ENCODE data around the gene COL23A1. TPM values are rescaled to one million over a fixed set of nuclear protein-coding genes. Genes with fewer than 3 reads are reported as not detected.

The COL23A1 gene
- total and polyA plus RNA-seq, 4 donors = 0.76 to 4.4 (median 1.3) TPM

DNA sequence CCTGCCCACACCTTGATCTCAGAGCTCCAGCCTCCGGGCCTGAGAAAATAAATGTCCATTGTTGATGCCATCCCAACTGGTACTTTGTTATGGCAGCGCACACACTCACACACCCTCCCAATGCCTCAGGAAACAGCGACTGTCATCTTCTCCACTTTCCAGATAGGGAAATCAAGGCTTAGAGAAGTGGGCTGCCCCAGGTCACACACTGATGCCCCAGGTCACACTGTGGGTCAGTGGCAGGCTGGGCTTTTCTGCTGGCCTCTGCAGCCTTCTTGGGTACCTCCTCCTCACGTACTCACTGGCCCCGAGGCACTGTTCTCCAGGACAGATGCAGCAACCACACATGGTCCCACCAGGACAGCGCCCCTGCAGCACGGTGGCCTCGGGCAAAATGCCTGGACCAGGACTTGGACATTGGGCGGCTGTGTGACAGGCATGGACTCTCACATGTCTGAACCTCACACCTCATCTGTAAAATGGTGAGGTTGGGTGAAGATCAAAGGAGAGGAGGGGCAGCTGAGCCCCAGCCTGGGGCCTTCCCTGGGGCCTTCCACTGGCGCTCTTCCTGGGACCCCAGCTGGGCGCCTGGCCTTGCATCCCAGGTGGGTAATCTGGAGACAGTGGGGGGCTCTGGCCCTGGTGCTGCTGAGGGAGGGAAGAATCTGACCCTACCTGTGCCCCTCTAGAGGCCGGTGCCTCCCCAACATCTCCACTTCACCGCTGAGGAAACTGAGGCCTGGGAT is 156.0 kb downstream of the COL23A1 start:
- DNase-seq = no peak
- WGBS, 2 donors = 91 to 96% methylated on average over 13 of the region's 13 CpGs
- ATAC-seq (ENCODE audit: insufficient read depth, low FRiP score) = no peak

DNA sequence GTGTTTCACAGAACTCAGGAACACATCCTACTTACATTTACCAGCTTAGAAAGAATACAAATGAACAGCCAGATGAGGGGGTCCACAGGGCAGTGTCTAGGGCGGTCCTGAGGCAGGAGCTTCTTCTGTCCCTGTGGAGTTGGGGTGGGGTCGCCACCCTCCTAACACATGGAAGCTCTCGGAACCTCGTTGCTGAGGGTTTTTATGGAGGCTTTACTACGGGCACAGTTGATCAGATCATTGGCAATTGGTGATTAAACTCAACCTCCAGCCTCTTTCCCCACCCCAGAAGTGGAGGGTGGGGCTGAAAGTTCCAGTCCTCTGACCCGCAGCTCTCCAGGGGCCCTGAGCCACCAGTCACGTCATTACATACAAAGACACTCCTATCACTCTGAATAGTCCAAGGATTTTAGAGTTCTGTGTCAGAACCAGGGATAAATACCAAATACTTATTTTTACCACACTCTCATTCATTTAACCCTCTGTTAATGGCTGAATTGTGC is 156.9 kb downstream of the COL23A1 start:
- no peak overlapping the region for H3K9ac ChIP-seq (ENCODE audit: insufficient read depth in 1 of 2, low read length in 2 of 2)
- peaks cover 0 to 57% (median 24%) of the 10 kb centered on the region in 5 donors for H3K4me1 ChIP-seq (ENCODE audit: control insufficient read depth in 5 of 5, insufficient read depth in 5 of 5, low read length in 5 of 5)
- no peaks in the 10 kb centered on the region for H3K9me3 ChIP-seq (ENCODE audit: control insufficient read depth in 4 of 4, insufficient read depth in 3 of 4, low read length in 3 of 4)
- no peak overlapping the region for H3K27ac ChIP-seq (ENCODE audit: low read depth in 1 of 2, low read length in 1 of 2)
- ATAC-seq (ENCODE audit: insufficient read depth, low FRiP score) = no peak
- DNase-seq = no peak
- TF ChIP-seq, protein P1, sequence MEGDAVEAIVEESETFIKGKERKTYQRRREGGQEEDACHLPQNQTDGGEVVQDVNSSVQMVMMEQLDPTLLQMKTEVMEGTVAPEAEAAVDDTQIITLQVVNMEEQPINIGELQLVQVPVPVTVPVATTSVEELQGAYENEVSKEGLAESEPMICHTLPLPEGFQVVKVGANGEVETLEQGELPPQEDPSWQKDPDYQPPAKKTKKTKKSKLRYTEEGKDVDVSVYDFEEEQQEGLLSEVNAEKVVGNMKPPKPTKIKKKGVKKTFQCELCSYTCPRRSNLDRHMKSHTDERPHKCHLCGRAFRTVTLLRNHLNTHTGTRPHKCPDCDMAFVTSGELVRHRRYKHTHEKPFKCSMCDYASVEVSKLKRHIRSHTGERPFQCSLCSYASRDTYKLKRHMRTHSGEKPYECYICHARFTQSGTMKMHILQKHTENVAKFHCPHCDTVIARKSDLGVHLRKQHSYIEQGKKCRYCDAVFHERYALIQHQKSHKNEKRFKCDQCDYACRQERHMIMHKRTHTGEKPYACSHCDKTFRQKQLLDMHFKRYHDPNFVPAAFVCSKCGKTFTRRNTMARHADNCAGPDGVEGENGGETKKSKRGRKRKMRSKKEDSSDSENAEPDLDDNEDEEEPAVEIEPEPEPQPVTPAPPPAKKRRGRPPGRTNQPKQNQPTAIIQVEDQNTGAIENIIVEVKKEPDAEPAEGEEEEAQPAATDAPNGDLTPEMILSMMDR (IDR thresholded peaks at IDR 0.05; ENCODE audit: control extremely low read depth, extremely low read depth) = no peak
- 90 to 91% methylated on average over 7 of the region's 7 CpGs for WGBS, 2 donors
- no peaks in the 10 kb centered on the region for H3K36me3 ChIP-seq (ENCODE audit: control insufficient read depth in 4 of 4, insufficient read depth in 4 of 4, low read length in 4 of 4)
- no peaks in the 10 kb centered on the region for H3K27me3 ChIP-seq (ENCODE audit: control insufficient read depth in 3 of 3, insufficient read depth in 3 of 3, low read length in 2 of 3)
- H3K4me3 ChIP-seq = no peak overlapping the region

More for the DNA sequence above, 156.0 kb downstream of the COL23A1 start:
- Histone ChIP-seq H3K36me3 (ENCODE audit: control insufficient read depth in 4 of 4, insufficient read depth in 4 of 4, low read length in 4 of 4) (no peaks in the 10 kb centered on the region), H3K4me3 (no peak overlapping the region), H3K9ac (ENCODE audit: insufficient read depth in 1 of 2, low read length in 2 of 2) (no peak overlapping the region), H3K27me3 (ENCODE audit: control insufficient read depth in 3 of 3, insufficient read depth in 3 of 3, low read length in 2 of 3) (no peaks in the 10 kb centered on the region), H3K9me3 (ENCODE audit: control insufficient read depth in 4 of 4, insufficient read depth in 3 of 4, low read length in 3 of 4) (no peaks in the 10 kb centered on the region), H3K27ac (ENCODE audit: low read depth in 1 of 2, low read length in 1 of 2) (no peak overlapping the region), H3K4me1 (ENCODE audit: control insufficient read depth in 5 of 5, insufficient read depth in 5 of 5, low read length in 5 of 5) (peaks cover 0 to 51% (median 16%) of the 10 kb centered on the region in 5 donors)
- TF ChIP-seq, protein P1 (IDR thresholded peaks at IDR 0.05; ENCODE audit: control extremely low read depth, extremely low read depth) = no peak

DNA sequence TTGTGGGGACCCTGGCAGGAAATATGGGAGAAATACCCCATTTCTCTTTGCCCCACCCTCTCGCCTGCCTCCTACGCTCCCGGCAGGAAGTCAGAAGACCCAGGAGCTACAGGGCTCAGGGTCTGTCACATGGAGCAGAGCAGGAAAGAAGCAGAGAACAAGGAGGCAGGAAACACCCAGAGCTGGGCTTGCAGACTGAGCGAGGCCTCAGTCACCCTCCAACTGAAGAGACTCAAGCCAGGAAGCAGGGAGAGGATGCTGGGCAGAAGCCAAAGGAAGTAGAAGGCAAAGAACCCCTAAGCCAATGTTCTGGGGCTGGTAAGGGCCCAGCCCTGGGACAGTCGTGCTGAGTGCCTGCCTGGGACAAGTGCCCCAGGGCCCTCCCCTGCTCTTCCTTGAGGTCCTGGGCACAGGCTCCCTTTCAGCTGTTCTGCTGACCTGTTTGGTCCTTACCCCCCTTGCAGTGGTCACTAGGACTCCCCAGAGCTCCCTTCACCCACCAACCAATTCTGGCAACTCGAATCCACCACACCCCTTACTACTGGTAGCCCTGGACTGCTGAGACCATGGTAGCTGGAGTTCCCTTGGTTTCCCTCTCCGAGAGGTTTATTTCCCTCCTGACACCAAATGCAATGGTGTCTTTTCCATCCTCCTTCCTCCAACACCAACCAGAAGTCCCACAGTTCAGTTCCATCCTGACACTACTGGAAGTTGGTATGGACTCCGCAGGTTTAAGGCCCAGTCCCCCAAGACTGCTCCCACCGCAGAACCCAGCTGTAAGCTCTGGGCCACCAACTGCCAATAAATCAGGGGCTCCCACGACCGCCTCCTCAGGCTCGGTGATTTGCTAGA is 157.5 kb downstream of the COL23A1 start:
- Histone ChIP-seq H3K36me3 (ENCODE audit: control insufficient read depth in 4 of 4, insufficient read depth in 4 of 4, low read length in 4 of 4) (no peaks in the 10 kb centered on the region), H3K9ac (ENCODE audit: insufficient read depth in 1 of 2, low read length in 2 of 2) (no peak overlapping the region), H3K27ac (ENCODE audit: low read depth in 1 of 2, low read length in 1 of 2) (no peak overlapping the region), H3K4me3 (no peak overlapping the region), H3K4me1 (ENCODE audit: control insufficient read depth in 5 of 5, insufficient read depth in 5 of 5, low read length in 5 of 5) (peaks cover 0 to 63% (median 30%) of the 10 kb centered on the region in 5 donors), H3K27me3 (ENCODE audit: control insufficient read depth in 3 of 3, insufficient read depth in 3 of 3, low read length in 2 of 3) (no peaks in the 10 kb centered on the region), H3K9me3 (ENCODE audit: control insufficient read depth in 4 of 4, insufficient read depth in 3 of 4, low read length in 3 of 4) (no peaks in the 10 kb centered on the region)
- TF ChIP-seq, protein P1 (IDR thresholded peaks at IDR 0.05; ENCODE audit: control extremely low read depth, extremely low read depth) = no peak
- WGBS, 2 donors = 69% methylated on average over 12 of the region's 12 CpGs
- ATAC-seq (ENCODE audit: insufficient read depth, low FRiP score) (no peak), DNase-seq (peak in 2 of 3 donors; percentile 12 to 59)
